Mucosa of gallbladder (tissue), 1 donor: Measurements from ENCODE around the gene DAW1. TPM values are rescaled to one million over a fixed set of nuclear protein-coding genes. Genes with fewer than 3 reads are reported as not detected.

ENCODE experiments used
- DNase-seq: peaks from one replicate; pipeline ENCODE4 v3.0.0-alpha.2; 2020; ENCODE audit warnings: low spot score
- total RNA-seq: library from RNA; stranded (reverse); gene quantifications from one replicate; pipeline ENCODE4 v1.2.1, GENCODE V29; 2021
- donor health status: DM: no; HTN: no; CAD: no.

The DAW1 gene
- total RNA-seq, 1 donor from 2014 or later = not detected

DNA sequence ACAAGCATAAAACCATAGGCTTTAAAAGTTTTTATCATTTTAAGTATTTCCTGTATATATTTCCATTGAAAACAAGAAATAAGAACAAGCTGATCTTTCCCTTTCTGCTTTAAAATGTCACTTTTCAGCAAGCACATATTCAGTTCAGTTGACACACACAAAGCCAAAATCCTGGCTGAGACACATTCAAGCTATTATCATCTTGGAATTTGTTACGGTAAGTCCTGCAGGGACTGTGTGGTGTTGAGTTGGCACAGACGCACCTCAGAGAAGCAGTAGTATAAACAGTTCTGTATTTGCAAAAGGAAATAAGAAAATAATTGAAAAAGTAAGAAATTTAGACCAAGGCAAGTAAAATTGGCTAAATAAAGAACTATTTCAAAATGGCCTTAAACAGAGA, 10.4 kb upstream of the DAW1 start:
- no peak for DNase-seq

DNA sequence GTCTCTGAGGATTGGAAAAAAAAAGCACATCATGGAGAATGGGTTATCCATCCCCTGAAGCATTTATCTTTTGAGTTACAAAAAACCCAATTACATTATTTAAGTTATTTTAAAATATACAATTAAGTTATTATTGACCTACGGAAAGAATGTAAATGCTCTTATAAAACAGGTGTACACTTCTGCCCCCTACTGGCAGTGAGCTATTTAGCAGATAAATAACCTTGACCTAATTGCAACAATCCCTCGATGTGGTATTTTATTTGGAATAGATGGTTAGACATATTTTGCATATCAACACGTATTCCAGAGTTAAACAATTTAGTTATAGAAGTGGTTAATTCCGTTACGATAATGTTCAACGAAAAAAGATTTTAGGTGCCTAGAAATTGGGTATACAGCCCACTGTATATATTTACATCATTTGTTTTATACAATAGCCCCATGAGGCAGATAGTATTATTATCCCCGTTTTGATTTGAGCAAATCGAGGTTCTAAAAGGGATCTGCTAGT, 9.1 kb upstream of the DAW1 start:
- peak; percentile 43 for DNase-seq

- no peak for DNase-seq
Measured at GRCh38 chr2:227862741-227863588, 8.5 kb upstream of the DAW1 start.

GRCh38 chr2:227864161-227864756, 7.2 kb upstream of the DAW1 start:
- no peak for DNase-seq

DNA sequence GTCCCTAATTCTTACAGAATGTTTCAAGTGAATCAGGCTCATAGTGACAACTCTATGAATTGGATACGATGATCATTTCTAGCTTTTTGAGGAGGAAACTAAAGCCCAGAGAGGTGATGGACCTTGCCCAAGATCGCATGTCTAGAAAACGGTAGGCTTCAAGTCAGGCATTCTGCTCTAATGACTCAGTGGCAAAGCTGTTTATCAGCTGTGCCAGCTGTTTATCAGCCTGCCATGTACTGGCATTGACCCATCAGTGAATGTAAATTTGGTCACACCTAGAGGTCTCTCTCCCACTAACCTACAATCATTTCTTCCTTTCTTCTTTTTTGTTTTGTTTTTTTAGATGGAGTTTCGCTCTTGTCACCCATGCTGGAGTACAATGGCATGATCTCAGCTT, 6.1 kb upstream of the DAW1 start:
- DNase-seq = no peak

DNA sequence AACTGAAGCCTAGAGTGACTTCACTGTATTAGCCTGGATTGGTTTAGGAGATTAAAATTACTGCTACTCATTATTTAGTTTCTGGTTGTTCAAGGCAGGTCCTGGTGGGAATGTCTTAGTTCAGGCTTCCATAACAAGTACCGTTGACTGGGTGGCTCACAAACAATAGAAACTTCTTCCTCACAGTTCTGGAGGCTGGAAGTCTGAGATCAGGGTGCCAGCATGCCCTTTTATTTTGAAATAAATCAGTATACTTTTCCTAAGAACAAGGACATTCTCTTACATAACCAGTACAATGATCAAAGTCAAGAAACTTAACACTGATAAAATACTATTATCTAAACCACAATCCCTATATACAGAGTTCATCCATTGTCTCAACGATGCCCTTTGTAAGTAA, 4.0 kb upstream of the DAW1 start:
- no peak for DNase-seq

DNA sequence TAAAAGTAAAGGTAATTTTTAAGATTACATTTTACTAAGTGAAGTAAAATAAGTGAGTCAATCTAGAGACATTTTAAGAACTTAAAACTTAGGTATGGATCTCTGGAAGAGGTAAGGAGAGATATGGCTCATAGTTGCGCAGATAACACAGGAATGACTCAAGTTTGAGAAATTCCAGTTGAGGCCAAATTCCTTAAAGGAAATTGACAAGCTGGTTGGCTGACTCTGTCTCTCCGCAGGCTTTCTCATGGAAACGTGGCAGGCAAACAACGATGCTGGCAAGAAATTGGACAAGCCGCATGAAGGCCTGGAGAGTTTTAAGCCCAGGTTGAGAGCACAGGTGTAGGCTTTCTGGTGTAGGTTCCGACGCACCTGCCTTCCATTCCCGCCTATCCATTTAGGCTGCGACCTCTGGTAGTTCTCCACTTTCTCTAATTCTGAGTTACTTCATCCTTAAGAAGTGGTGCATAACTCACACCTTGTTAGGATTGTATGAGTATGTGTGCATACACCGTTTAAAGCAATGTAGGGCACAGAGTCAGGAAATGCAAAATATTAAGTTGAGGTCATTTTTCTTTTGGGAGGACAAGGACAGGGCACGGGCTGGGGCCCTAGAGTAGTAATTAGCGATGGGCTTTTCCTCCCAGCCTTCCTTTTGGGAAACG, 589 bp upstream of the DAW1 start:
- DNase-seq = no peak

GRCh38 chr2:227872676-227873075, 1.2 kb downstream of the DAW1 start:
- DNase-seq = no peak

DNA sequence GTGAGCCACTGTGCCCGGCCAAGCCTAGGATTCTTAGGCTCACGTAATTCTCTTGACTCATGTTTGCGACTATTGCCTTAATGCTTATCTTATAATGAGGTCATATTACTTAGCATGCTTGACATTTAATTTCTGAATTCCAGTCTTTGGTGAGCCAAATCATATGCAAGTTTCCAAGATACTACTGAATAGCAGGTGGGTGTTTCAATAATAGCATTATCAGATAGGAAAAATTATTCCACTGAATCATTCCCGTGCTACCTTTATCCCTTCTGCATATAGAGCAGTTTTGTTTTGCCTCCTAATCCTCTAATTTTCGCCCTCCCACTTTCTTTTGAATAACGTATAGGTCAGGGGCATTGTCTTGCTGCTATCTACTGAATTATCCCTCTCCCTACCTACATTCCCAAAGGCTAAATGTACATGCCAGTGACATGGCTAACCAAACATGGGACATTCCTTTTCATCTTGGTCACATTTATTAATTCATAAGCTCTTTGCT, 4.9 kb downstream of the DAW1 start:
- DNase-seq = no peak

DNA sequence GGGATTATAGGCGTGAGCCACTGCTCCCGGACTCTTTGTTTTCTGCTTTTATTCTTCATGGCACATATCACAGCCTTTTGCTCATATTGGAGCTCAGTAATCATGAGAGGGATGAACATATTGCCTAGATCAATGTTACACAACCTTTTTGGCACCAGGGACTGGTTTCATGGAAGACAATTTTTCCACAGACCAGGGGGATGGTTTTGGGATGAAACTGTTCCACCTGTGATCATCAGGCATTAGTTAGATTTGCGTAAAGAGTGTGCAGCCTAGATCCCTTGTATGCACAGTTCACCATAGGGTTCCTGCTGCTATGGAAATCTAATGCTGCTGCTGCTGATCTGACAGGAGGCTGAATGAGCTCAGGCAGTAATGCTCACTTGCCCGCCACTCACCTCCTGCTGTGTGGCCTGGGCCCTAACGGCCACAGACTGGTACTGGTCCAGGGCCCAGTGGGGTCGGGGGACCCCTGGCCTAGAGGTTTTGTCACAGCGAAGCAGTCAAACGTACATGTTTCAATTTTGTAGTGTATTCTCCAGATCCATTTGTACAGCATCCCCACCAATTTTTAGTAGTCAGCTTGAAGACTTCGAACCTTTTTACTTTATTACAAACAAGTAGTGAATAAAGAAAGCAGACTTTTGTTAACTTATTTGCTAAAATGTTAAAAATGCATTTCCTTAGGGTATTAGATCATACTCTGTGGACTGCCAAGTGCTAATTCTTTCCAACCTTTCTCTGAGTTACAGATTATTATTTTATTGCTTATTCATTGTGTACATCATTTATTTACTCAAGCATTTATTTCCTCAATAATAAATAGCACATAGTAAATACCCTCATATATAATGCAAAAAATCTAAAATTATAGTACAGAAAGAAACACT, 6.2 kb downstream of the DAW1 start:
- DNase-seq = no peak

DNA sequence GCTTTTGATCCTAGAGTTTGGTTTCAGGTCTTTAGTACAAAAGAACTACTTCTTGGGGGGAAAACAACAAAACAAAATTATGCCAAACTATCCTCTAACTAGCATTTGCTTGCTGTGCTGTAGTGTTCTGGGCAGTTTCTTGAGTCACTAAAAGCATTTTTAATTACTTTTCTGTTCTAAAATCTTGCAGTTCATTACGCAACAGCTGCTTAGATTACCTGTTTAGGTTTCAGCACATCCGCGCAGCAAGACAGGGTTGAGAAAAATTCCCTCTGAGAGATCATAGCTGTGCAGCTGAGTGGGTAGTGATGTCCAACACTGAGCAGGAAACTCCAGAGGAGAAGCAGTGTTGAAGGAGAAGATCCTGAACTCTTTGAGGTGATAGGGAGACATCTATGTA, 9.0 kb downstream of the DAW1 start:
- no peak for DNase-seq

DNA sequence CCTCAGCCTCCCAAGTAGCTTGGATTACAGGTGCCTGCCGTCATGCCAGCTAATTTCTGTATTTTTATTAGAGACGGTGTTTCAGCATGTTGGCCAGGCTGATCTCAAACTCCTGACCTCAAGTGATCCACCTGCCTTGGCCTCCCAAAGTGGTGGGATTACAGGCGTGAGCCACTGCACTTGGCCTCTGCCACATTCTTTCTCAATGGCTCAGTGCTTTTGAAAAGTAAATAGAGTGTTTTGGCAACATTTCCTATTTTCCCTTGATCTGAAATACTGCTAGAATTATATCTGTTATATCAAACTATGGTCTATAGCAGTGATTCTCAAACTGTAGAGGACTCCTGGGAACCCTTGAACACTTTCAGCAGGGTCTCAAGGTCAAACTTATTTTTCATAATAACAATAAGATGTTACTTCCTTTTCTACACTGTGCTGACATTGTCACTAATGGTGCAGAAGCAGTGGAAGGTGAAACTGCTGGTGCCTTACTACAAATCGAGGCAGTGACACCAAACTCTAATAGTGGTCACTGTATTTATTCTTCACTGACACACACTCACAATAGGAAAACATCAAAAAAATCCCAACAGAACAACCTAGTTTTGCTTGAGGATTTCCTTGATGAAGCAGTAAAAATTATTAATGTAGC, 10.6 kb downstream of the DAW1 start:
- DNase-seq = no peak

GRCh38 chr2:227884511-227884947, 13.1 kb downstream of the DAW1 start:
- DNase-seq = peak; percentile 77

DNA sequence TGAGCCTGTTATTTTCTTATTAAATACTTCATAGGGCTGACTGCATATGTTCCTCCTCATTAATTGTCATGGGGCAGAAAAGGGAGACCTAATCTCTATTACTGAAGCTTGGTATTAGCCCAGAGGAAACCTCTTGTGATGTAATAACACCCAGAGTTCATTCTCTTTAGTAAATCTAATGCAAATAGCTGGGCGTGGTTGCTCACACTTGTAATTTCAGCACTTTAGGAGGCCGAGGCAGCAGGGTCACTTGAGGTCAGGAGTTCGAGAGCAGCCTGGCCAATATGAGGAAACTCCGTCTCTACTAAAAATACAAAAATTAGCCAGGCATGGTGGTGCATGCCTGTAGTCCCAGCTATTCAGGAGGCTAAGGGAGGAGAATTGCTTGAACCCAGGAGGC, 14.7 kb downstream of the DAW1 start:
- no peak for DNase-seq

DNA sequence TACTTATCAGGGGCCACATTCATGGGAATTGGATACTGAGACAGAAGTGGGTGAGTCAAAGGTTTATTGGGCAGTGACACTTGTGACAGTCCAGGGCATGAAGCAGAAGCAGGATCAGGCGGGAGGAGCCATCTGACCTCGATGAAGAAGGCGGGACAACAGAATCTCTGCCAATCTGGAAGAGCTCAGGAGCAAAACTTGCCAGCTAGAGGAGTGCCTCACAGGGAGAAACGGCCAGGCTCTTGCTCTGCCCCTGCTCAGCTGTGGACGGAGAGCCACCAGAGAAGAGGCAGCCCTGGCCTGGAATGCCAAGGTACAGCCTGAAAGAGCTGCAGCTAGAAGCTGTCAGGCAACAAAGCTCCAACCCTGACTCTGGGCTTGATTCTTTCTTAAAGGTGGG, 16.9 kb downstream of the DAW1 start:
- no peak for DNase-seq

DNA sequence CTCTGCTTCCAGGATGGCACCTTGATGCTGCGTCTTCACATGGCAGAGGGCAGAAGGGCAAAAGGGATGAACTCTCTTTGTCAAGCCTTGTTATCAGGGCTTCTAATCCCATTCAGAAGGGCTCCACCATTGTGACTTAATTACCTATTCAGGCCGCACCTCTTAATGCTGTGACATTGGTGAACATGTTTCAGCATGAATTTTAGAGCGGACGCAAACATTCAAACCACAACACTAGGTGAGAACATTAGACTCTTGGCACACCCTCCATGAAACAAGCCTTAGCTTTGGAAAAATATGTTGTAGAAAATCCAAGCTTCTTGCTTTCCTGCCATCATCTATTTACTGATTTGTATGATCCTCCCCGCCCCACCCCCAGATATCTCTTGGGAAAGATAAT, 17.9 kb downstream of the DAW1 start:
- DNase-seq = no peak

DNA sequence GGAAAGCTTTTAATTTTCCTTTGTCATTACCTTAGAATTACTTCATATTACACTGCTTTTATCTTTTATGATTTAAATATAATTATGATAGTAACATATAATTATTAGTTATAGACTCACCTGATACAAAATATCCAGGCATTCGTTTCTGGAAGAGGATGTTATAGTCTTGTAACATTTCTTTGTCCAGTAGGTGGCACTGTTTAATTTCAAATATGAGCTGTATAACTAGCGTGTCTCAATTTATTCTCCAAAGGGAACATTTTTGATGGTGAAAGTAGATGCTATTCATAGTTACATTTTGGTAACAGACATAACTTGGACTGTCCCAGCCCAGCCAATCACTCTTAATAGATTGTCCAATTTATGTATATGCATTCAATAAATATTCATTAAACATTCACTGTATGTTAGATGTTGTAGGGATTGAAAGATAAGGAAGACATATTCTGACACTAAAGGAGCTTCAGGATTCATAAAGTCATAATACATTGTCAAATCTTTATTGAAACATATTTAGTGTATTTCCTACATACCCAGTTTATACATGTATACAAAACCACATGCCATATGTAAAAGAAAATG, 19.2 kb downstream of the DAW1 start:
- DNase-seq = no peak

GRCh38 chr2:227891673-227892072, 20.2 kb downstream of the DAW1 start:
- no peak for DNase-seq

DNA sequence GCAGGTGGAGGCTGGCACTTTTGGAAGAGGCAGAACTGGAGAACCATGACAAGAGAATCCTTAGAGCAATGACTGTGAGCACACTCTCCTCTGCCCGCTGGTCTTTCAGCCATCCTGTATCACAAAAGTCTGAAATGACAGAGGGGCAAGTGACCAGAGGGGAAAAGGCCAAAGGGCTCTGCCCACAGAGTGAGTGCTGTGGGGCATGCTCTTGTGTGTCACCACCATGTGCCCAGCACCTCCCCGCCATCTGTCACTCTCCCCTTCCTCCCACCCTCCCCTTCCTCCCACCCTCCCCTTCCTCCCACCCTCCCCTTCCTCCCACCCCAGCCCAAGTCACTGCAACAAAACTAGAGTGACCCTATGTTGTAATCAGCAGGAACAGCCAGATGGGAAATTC, 31.9 kb downstream of the DAW1 start:
- DNase-seq = no peak

- no peak for DNase-seq
Measured at GRCh38 chr2:227906991-227907390, 35.6 kb downstream of the DAW1 start.
